BJ (cell line): ENCODE data around the gene HLA-DOB. TPM values are rescaled to one million over a fixed set of nuclear protein-coding genes. Genes with fewer than 3 reads are reported as not detected.

ENCODE experiments used
- CTCF ChIA-PET: fragments of 350-600 bp; formaldehyde crosslinking; extraction: SDS; loops from one replicate; lab custom pipeline; 2021; ENCODE audit warnings: antibody characterized with exemption, inconsistent platforms; lab: Yijun Ruan, JAX
- POLR2A ChIA-PET: fragments of 300-600 bp; sonication (Branson Sonifier 250); formaldehyde crosslinking; extraction: SDS; loops from one replicate; lab custom pipeline; 2021; ENCODE audit warnings: antibody characterized with exemption; lab: Charles Lee
- DNase-seq: peaks from one replicate; pipeline ENCODE4 v3.0.0-alpha.2; 2011; ENCODE audit warnings: low read depth
- H3K27me3 ChIP-seq: 2 replicates; pipeline ENCODE4 v1.6.0; 2011; ENCODE audit warnings: low read length; ENCODE audit not compliant: control insufficient read depth, insufficient read depth
- H3K36me3 ChIP-seq: 2 replicates; pipeline ENCODE4 v1.5.1; 2011; ENCODE audit warnings: low read length; ENCODE audit not compliant: control insufficient read depth, insufficient read depth
- H3K4me3 ChIP-seq: 2 replicates; pipeline ENCODE4 v1.5.1; 2011; ENCODE audit warnings: low read depth, mild to moderate bottlenecking, control low read depth, low read length
- CTCF ChIP-seq: IDR thresholded peaks from 2 replicates; pipeline ENCODE4 v1.5.1; 2011; ENCODE audit warnings: low read depth, mild to moderate bottlenecking, control low read depth, inconsistent platforms, low read length, moderate library complexity; ENCODE audit not compliant: insufficient read depth
- polyA plus RNA-seq: library from polyadenylated mRNA; depleted of rRNA; stranded (reverse); fragments of >200 nt; gene quantifications from 2 replicates; pipeline ENCODE4 v1.2.3, GENCODE V29; 2011

Gene HLA-DOB
- polyA plus RNA-seq, 1 experiment, result 0.16 TPM

- no peak overlapping the region for H3K4me3 ChIP-seq
- 0 out of 2 replicates have a peak, but pooled peaks cover 1% of the 10 kb centered on the region for H3K36me3 ChIP-seq
- CTCF ChIA-PET, result interaction anchor here (1.1 to 5.8 kb wide), 3 partner anchors 11 to 18 kb away, joined by 3 to 102 read pairs (median 57); partner anchors contain the start of gene TAP2
- no peaks in the 10 kb centered on the region for H3K27me3 ChIP-seq
- no peak for TF ChIP-seq CTCF
- POLR2A ChIA-PET, result interaction anchor here (0.5 kb wide), 1 partner anchor 156 kb away, joined by 3 read pairs; no protein-coding TSS in a partner anchor
- DNase-seq, result no peak
Observed at GRCh38 chr6:32857156-32857891, 40.5 kb upstream of the HLA-DOB start.

- DNase-seq, result no peak
- POLR2A ChIA-PET, result interaction anchor here (0.6 kb wide), 1 partner anchor 710 kb away, joined by 4 read pairs; no protein-coding TSS in a partner anchor
- H3K27me3 ChIP-seq, result no peaks in the 10 kb centered on the region
- no peak for TF ChIP-seq CTCF
- CTCF ChIA-PET, result interaction anchor here (0.7 to 5.8 kb wide), 7 partner anchors 8 to 121 kb away, joined by 3 to 102 read pairs (median 6); partner anchors contain the start of genes PSMB8 and TAP2
- peaks cover 6% of the 10 kb centered on the region for H3K36me3 ChIP-seq
- no peak overlapping the region for H3K4me3 ChIP-seq
Observed at GRCh38 chr6:32855467-32856174, 38.8 kb upstream of the HLA-DOB start.

GRCh38 chr6:32854376-32855178, 37.8 kb upstream of the HLA-DOB start:
- TF ChIP-seq CTCF, result no peak
- Histone ChIP-seq H3K36me3 (peaks cover 11% of the 10 kb centered on the region), H3K27me3 (no peaks in the 10 kb centered on the region), H3K4me3 (peak overlapping the region; percentile 65)
- CTCF ChIA-PET, result interaction anchor here (0.6 to 5.8 kb wide), 11 partner anchors 8 to 129 kb away, joined by 3 to 102 read pairs (median 6); partner anchors contain the start of genes PSMB8 and TAP2
- no peak for DNase-seq
- POLR2A ChIA-PET, result interaction anchor here (0.6 to 1.4 kb wide), 2 partner anchors 116 to 709 kb away, joined by 4 to 8 read pairs; no protein-coding TSS in a partner anchor

GRCh38 chr6:32853541-32854375, 37.0 kb upstream of the HLA-DOB start, which contains the start of the genes PSMB9 and TAP1:
Gene PSMB9 (plus strand): TSS chr6:32854192. CDS start chr6:32854230, 38 bp downstream.
Gene TAP1 (minus strand): TSS chr6:32853704. CDS start chr6:32853636, 68 bp downstream.
- Histone ChIP-seq H3K4me3 (peak within 1 kb of the TSS; percentile 65), H3K27me3 (no peaks in the 10 kb centered on the region), H3K36me3 (peaks cover 13% of the 10 kb centered on the region)
- CTCF ChIA-PET, result interaction anchor here (0.8 to 5.8 kb wide), 14 partner anchors 9 to 130 kb away, joined by 3 to 102 read pairs (median 4); partner anchors contain the start of gene TAP2
- peak; percentile 72 for TF ChIP-seq CTCF
- POLR2A ChIA-PET, result interaction anchor here (0.6 to 1.4 kb wide), 3 partner anchors 9 to 122 kb away, joined by 3 to 8 read pairs (median 4); no protein-coding TSS in a partner anchor
- peak; percentile 61 for DNase-seq
